Lung (tissue), 13 donors: ENCODE data around the gene SIRPB2. TPM values are rescaled to one million over a fixed set of nuclear protein-coding genes. Genes with fewer than 3 reads are reported as not detected.

Source experiments
- ATAC-seq: fragments of 200-7000 bp; cut with Tn5 transposase; one replicate; pipeline ENCODE4 v1.9.1; 2020; ENCODE audit warnings: moderate number of reproducible peaks; ENCODE audit not compliant: insufficient read depth, low FRiP score
- DNase-seq, 3 donors: peaks; one replicate each; pipeline ENCODE4 v3.0.0-alpha.2; 2013 to 2017
- H3K27ac ChIP-seq, 2 donors: one replicate each; pipeline ENCODE4 v1.5.1; 2013; ENCODE audit warnings: mild to moderate bottlenecking in 2 of 2, moderate library complexity in 2 of 2, control low read depth in 1 of 2, inconsistent platforms in 1 of 2, low read depth in 1 of 2, low read length in 1 of 2
- H3K27me3 ChIP-seq, 3 donors: one replicate each; pipeline ENCODE4 v1.5.1; 2013; ENCODE audit warnings: low read length in 2 of 3; ENCODE audit not compliant: control insufficient read depth in 3 of 3, insufficient read depth in 3 of 3
- H3K36me3 ChIP-seq, 4 donors: one replicate each; pipeline ENCODE4 v1.5.1; 2013; ENCODE audit warnings: low read length in 4 of 4, mild to moderate bottlenecking in 1 of 4, moderate library complexity in 1 of 4; ENCODE audit not compliant: control insufficient read depth in 4 of 4, insufficient read depth in 4 of 4
- H3K4me1 ChIP-seq, 5 donors: one replicate each; pipeline ENCODE4 v1.5.1; 2013; ENCODE audit warnings: low read length in 5 of 5, mild to moderate bottlenecking in 2 of 5, moderate library complexity in 1 of 5; ENCODE audit not compliant: control insufficient read depth in 5 of 5, insufficient read depth in 5 of 5
- H3K4me3 ChIP-seq: one replicate; pipeline ENCODE4 v1.5.1; 2013; ENCODE audit warnings: mild to moderate bottlenecking, control low read depth, moderate library complexity
- H3K9ac ChIP-seq, 2 donors: one replicate each; pipeline ENCODE4 v1.5.1; 2013; ENCODE audit warnings: low read length in 2 of 2, control low read depth in 1 of 2; ENCODE audit not compliant: insufficient read depth in 1 of 2
- H3K9me3 ChIP-seq, 4 donors: one replicate each; pipeline ENCODE4 v1.5.1; 2013; ENCODE audit warnings: low read length in 3 of 4, mild to moderate bottlenecking in 1 of 4, moderate library complexity in 1 of 4; ENCODE audit not compliant: control insufficient read depth in 4 of 4, insufficient read depth in 3 of 4
- CTCF ChIP-seq: IDR thresholded peaks from 2 replicates; pipeline ENCODE4 v1.5.1; 2012; ENCODE audit warnings: mild to moderate bottlenecking; ENCODE audit errors: control extremely low read depth, extremely low read depth
- WGBS, 2 donors: extraction: QIAGEN DNeasy Blood & Tissue Kit; methylation state at CpG; one replicate each; pipeline ENCODE4 v1.1.7; 2013; 5-methylcytosine and 5-hydroxymethylcytosine counted together
- polyA plus RNA-seq, 2 donors: library from polyadenylated mRNA; stranded (reverse); fragments of 200-250 nt; gene quantifications; one replicate each; pipeline ENCODE4 v1.2.1, GENCODE V29; 2013
- small RNA-seq: library from RNA; depleted of rRNA; stranded (forward); fragments of <200 nt; gene quantifications from one replicate; pipeline ENCODE3, GENCODE V24; 2014; ENCODE audit warnings: low replicate concordance
- total RNA-seq, 2 donors: library from RNA; depleted of rRNA in 1 of 2; stranded (reverse); fragments of >200 nt in 1 of 2; gene quantifications; one replicate each; pipeline ENCODE4 v1.2.1, GENCODE V29; 2014 to 2021
- donor health status: control.
- donor health status: control.
- donor health status: Bipolar disorder and iron deficiency.
- donor health status: healthy.
- donor health status: DM: yes; HTN: yes; CAD: no.

The SIRPB2 gene
- total and polyA plus RNA-seq, 4 donors = 3.9 to 30.9 (median 11.6) TPM

- peaks cover 0 to 2% (median 0%) of the 10 kb centered on the region in 5 donors for H3K4me1 ChIP-seq
- no peak overlapping the region for H3K9ac ChIP-seq
- no peak for ATAC-seq
- H3K36me3 ChIP-seq = no peaks in the 10 kb centered on the region
- 93% methylated on average over 4 of the region's 4 CpGs for WGBS, 2 donors
- H3K4me3 ChIP-seq = no peak overlapping the region
- H3K27me3 ChIP-seq = no peaks in the 10 kb centered on the region
- no peaks in the 10 kb centered on the region for H3K9me3 ChIP-seq
- no peak for TF ChIP-seq CTCF
- H3K27ac ChIP-seq = no peak overlapping the region
- no peak for DNase-seq
These were observed 62.0 kb downstream of the SIRPB2 start for GRCh38 chr20:1429143-1429728.

- H3K36me3 ChIP-seq = no peaks in the 10 kb centered on the region
- H3K27me3 ChIP-seq = no peaks in the 10 kb centered on the region
- WGBS, 2 donors = 45 to 54% methylated on average over 3 of the region's 3 CpGs
- no peak overlapping the region for H3K4me3 ChIP-seq
- no peak for TF ChIP-seq CTCF
- H3K4me1 ChIP-seq = peaks cover 0 to 5% (median 0%) of the 10 kb centered on the region in 5 donors
- no peaks in the 10 kb centered on the region for H3K9me3 ChIP-seq
- peak in 1 of 3 donors; percentile 9 for DNase-seq
- no peak overlapping the region for H3K9ac ChIP-seq
- ATAC-seq = no peak
- no peak overlapping the region for H3K27ac ChIP-seq
These were observed 63.7 kb downstream of the SIRPB2 start for GRCh38 chr20:1427457-1428054.

- H3K4me3 ChIP-seq = no peak overlapping the region
- peaks cover 0 to 3% (median 0%) of the 10 kb centered on the region in 4 donors for H3K9me3 ChIP-seq
- ATAC-seq (no peak), DNase-seq (no peak)
- 73 to 75% methylated on average over 4 of the region's 4 CpGs for WGBS, 2 donors
- H3K4me1 ChIP-seq = peaks cover 0 to 5% (median 0%) of the 10 kb centered on the region in 5 donors
- no peaks in the 10 kb centered on the region for H3K27me3 ChIP-seq
- H3K9ac ChIP-seq = no peak overlapping the region
- H3K36me3 ChIP-seq = no peaks in the 10 kb centered on the region
- no peak overlapping the region for H3K27ac ChIP-seq
- TF ChIP-seq CTCF = no peak
These were observed 64.9 kb downstream of the SIRPB2 start for GRCh38 chr20:1426231-1426849.

Small RNAs within 50 kb of the gene (small RNA-seq; reads per million reads assigned to genes)
- not detected for gene RNU6-917P

Other genes starting within 250 kb of the SIRPB2 start
- 1 to 10 TPM; 1.6 to 3.3 TPM for gene SNPH, start 225.1 kb downstream of the SIRPB2 start, total RNA-seq
- 1 to 10 TPM; 1.2 to 2.6 TPM for gene SNPH, start 225.1 kb downstream of the SIRPB2 start, polyA plus RNA-seq
- 10 to 100 TPM in 1 of 2 donors, 1 to 10 TPM in 1; 3.5 to 10.9 TPM for gene SDCBP2, start 162.3 kb downstream of the SIRPB2 start, total RNA-seq
- gene SDCBP2, start 162.3 kb downstream of the SIRPB2 start, polyA plus RNA-seq = 10 to 100 TPM; 14.2 to 18.1 TPM
- gene FKBP1A, start 98.4 kb downstream of the SIRPB2 start, total RNA-seq = 100 to 1,000 TPM; 145 to 308 TPM
- gene FKBP1A, start 98.4 kb downstream of the SIRPB2 start, polyA plus RNA-seq = 100 to 1,000 TPM; 246 to 465 TPM
- 10 to 100 TPM; 42.9 to 84.8 TPM for gene NSFL1C, start 24.6 kb downstream of the SIRPB2 start, total RNA-seq
- 10 to 100 TPM; 39.0 to 63.3 TPM for gene NSFL1C, start 24.6 kb downstream of the SIRPB2 start, polyA plus RNA-seq
- under 1 TPM; 0.28 to 0.86 TPM for gene SIRPD, start 66.3 kb upstream of the SIRPB2 start, total RNA-seq
- gene SIRPD, start 66.3 kb upstream of the SIRPB2 start, polyA plus RNA-seq = 1 to 10 TPM in 1 of 2 donors, under 1 TPM in 1; 0.75 to 1.9 TPM
- 10 to 100 TPM in 1 of 2 donors, 1 to 10 TPM in 1; 1.2 to 45.6 TPM for gene SIRPB1, start 128.6 kb upstream of the SIRPB2 start, total RNA-seq
- 10 to 100 TPM in 1 of 2 donors, 1 to 10 TPM in 1; 2.5 to 25.2 TPM for gene SIRPB1, start 128.6 kb upstream of the SIRPB2 start, polyA plus RNA-seq
- gene SIRPG, start 166.4 kb upstream of the SIRPB2 start, total RNA-seq = 1 to 10 TPM in 1 of 2 donors, under 1 TPM in 1; 0.28 to 1.8 TPM
- 1 to 10 TPM in 1 of 2 donors, under 1 TPM in 1; 0.35 to 1.2 TPM for gene SIRPG, start 166.4 kb upstream of the SIRPB2 start, polyA plus RNA-seq